NCI-H1694 treated with DMSO at 0.1 percent for 48 hours (cell line): Measurements from ENCODE around the gene NOXO1.

ENCODE experiments used
- DNase-seq: peaks from one replicate; lab custom pipeline; 2025; lab: John Stamatoyannopoulos, UW

The NOXO1 gene

GRCh38 chr16:1997494-1998359 is 16.5 kb upstream of the NOXO1 start:
- DNase-seq = no peak

GRCh38 chr16:1993731-1994131 is 12.5 kb upstream of the NOXO1 start:
- no peak for DNase-seq

- no peak for DNase-seq
Measured at GRCh38 chr16:1992704-1993317, 11.5 kb upstream of the NOXO1 start.

DNA sequence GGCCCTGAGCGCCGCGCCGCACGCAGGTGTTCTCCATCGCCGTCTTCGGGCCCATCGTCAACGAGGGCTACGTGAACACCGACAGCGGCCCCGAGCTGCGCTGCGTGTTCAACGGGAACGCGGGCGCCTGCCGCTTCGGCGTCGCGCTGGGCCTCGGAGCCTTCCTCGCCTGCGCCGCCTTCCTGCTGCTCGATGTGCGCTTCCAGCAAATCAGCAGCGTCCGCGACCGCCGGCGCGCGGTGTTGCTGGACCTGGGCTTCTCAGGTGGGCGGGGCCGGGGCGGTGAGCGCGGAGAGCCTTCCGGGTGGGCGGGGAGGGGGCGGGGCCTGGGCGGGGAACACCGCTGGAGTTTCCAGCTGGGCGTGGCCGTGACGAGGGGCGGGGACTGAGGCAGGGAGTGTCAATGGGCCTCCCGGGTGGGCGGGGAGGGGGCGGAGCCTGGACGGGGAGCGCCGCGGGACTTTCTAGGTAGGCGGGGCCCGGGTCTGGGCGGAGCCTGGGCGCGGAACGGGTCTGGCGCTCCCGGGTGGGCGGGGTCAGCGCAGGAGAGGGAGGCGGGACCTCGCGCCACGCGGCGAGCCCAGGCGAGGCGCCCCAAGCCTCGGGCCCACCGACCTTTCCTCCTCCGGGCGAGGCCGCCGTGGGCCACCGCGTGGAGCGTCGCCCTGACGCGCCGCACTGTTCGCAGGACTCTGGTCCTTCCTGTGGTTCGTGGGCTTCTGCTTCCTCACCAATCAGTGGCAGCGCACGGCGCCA is 10.9 kb upstream of the NOXO1 start:
- no peak for DNase-seq

GRCh38 chr16:1991588-1991947 is 10.3 kb upstream of the NOXO1 start:
- DNase-seq = no peak

DNA sequence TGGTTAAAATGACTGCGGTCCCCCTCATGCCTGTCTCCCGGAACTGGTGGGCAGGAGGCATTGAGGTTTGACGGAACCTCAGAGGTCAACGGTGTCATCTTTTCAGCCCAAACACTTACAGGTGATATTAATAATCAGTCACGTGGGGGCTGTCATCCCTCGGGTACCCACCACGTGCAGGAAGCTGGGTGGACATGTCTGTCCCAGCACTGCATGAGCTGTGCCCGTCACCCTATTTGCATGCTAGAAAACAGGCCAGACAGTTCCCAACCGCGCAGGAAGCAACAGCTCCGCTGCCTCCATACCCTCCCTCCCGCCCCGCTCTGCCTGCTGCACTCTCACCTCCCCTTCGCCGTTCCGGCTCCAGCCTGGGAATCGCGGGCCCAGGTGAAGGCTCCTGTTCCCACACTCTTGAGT is 9.9 kb upstream of the NOXO1 start:
- DNase-seq = no peak

DNA sequence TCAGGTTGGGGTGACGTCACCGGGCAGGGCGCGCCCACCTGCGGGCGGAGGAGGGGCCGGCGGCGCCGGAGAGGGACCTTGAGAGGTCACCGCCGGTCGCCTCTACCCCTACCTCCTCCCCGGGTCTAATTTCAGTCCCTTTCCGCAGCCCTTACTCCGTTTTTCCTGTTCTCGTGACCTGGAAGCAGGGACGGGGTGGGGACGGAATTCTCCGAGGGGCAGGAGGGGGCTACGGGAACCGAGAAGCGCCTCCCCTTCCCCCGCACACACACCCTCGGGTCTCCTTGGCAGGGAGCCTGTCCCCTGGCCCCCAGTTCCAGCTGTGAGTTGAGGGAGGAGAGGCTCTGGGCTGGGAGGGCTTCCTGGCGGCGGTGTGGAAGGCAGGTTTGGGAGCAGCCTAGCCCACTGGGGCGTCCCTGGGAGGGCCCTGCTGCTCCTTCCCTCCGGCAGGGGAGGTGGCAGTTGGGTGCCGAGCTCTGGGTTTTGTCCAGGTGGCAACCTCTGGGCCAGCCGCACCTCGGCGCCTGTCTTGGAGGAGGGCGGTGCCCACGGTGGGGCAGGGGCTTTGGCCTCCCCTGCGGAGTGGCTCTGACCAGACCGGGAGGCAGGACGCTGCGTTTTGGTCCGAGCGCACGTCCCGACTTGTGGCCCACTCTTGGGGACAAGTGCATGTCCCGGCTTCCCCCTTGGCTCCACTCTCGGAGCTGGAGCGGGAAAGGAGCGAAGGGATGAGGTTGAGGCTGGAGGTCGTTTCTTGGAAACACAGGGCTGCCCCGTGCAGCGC is 9.3 kb upstream of the NOXO1 start:
- no peak for DNase-seq

- DNase-seq = no peak
Measured at GRCh38 chr16:1990101-1990350, 8.8 kb upstream of the NOXO1 start.

GRCh38 chr16:1989209-1990100 is 8.2 kb upstream of the NOXO1 start, which contains the start of gene SYNGR3:
Gene SYNGR3 (plus strand): TSS chr16:1989970. CDS start chr16:1990103, 133 bp downstream.
- no peak for DNase-seq

- DNase-seq = no peak
Measured at GRCh38 chr16:1987198-1987597, 5.9 kb upstream of the NOXO1 start.

- no peak for DNase-seq
Measured at GRCh38 chr16:1985466-1986150, 4.3 kb upstream of the NOXO1 start.

- DNase-seq = no peak
Measured at GRCh38 chr16:1984347-1985225, 3.3 kb upstream of the NOXO1 start.

DNA sequence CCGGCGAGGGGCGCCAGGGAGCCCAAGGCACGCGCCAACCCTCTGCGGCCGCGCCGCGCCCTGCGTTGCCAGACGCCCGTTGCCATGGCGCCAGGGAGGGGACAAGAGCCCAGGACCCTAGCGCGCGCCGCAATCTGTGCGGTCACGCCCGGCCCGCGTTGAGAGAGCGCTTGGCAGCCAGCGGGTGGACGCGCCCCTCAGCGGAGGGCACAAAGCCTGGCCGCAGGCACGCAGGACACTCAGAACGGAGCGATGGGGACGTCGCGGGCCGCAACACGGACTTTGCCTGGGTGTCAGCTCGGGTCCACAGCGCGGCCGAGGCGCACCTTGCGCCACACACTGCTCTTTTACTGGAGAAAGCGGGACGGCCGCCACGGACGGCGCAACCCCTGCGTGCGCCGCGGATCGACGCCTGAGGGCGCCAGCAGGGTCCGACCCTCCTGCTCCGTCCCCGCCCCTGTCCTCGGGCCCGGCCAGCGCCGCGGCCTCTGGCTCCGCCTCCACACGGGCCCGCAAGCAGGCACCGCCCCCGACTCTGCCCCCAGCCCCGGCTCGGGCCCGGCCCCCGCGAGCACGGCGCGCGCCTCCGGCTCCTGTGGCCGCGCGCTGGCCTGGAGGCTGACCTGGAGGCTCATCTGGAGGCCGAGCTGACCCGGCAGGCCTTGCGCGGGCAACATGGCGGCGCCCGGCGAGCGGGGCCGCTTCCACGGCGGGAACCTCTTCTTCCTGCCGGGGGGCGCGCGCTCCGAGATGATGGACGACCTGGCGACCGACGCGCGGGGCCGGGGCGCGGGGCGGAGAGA is 2.5 kb upstream of the NOXO1 start, which contains the start of gene GFER:
TSS of gene GFER (plus strand) at position 650 of the 803 bp plus-strand sequence. CDS start at position 676, 26 bp downstream.
- DNase-seq = peak; percentile 51

DNA sequence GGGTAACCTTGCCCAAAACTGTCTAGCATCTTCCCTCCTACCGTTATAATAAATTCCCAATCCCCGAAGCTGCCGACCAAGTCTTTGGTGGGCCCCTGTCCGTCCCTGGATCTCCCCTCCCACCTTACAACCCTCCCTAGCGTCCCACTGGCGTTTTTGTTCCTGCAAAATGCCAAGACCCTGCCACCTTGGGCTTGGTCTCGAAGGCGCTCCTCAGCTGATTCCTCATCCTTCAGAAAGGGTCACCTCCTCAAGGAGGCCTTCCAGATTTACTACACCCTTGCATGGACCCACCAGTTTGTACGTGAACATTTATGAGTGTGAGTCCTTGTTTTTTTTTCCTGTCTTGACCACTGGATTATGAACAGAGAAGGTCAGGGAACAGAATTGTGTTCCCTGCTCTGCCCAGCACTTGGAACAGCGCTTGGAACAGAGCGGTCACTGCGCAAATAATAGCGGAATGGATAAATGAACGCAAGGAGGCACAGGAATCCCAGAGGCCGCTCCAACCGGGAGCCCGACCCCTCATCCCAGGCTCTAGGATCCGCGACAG is 1.8 kb upstream of the NOXO1 start:
- no peak for DNase-seq

DNA sequence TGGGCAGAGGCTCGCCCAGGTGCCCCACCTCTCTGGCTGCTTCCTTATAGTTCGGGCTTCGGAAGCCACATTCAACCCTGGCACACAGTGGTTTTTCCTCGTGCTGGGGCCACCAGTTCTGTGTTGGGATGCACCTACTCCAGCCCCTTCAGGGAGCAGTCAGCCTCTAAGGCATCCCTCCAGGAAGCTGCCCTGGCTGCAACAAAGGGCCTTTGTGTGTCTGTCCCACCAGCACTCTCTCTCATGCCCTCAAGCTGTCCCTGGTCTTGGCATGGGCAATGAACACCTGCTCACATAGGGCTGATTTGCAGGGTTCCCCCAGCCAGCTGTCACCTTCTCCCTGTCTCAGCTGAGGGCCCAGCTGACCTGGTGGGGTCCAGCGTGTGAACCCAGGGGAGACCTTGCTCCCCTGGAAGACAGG is 754 bp upstream of the NOXO1 start:
- no peak for DNase-seq

- no peak for DNase-seq
Measured at GRCh38 chr16:1980770-1981087, 540 bp downstream of the NOXO1 start.

DNA sequence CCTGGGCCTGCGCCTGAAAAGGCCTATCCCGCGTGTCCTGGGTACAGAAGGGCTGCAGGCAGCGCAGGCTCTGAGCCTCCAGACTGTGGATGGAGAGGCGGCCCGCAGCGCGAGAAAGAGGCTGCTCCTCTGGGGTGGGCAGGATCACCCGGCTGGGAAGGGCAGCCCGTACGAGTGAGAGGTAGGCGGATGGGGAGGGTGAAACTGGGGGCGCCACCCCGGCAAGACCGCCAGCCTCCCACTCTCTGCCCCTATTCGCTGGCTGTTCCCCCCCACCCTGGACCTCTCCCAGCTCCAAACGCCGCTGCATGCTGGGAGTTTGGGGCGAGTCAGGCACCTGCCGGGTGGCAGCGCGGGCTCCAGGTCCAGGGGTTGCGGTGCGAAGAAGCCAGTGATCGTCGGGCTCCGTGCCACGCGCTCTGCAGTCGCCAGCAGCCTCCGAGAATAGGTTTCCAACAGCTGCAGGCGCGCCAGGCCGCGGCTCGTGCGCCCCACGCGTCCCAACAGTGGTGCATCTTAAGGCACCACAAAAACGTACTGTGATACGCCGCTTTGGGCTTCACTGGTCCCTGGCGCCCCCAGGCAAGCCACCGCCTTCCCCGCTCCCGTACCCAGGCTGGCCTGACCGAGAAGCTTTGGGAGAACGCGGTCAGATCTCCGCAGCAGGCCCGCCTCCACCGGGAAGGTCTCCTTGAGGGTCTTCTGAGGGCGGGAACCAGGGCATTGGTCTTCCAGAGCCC is 1.1 kb downstream of the NOXO1 start:
- DNase-seq = no peak
